HFFc6 (cell line): ENCODE measurements around the gene PARD3. TPM values are rescaled to one million over a fixed set of nuclear protein-coding genes. Genes with fewer than 3 reads are reported as not detected.

Experiments
- DNase-seq: peaks from one replicate; pipeline ENCODE4 v3.0.0-alpha.2; 2018
- H3K27ac Mint-ChIP-seq: 2 replicates; pipeline ENCODE4 v1.8.0; 2020; ENCODE audit warnings: mild to moderate bottlenecking, mixed read lengths
- H3K27me3 Mint-ChIP-seq: 2 replicates; pipeline ENCODE4 v1.8.0; 2021; ENCODE audit warnings: mild to moderate bottlenecking, moderate library complexity, mixed read lengths; ENCODE audit not compliant: insufficient read depth
- H3K36me3 Mint-ChIP-seq: 2 replicates; pipeline ENCODE4 v1.8.0; 2021; ENCODE audit warnings: low read depth, mixed read lengths
- H3K4me1 Mint-ChIP-seq: 2 replicates; pipeline ENCODE4 v1.8.0; 2020; ENCODE audit warnings: low read depth, mixed read lengths
- H3K4me3 Mint-ChIP-seq: 2 replicates; pipeline ENCODE4 v1.8.0; 2020; ENCODE audit warnings: mild to moderate bottlenecking, moderate library complexity, mixed read lengths
- H3K9me3 Mint-ChIP-seq: 2 replicates; pipeline ENCODE4 v1.8.0; 2020; ENCODE audit warnings: mild to moderate bottlenecking, mixed read lengths
- total RNA-seq, 6 experiments: library from RNA; stranded (reverse); fragmentation: NEBNext Ultra II Directional; extraction: Animal tissue kit (Norgen Biotek cat#: 25700); gene quantifications; 2 replicates in 1 of 6; 3 replicates in 5 of 6; pipeline ENCODE4 v1.2.3, GENCODE V29; 2021
- TF ChIP-seq, protein P1 (sequence below): fragments of 200-600 bp; sonication (generic); IDR thresholded peaks from 2 replicates; pipeline ENCODE4 v1.5.0; 2021; ENCODE audit warnings: antibody characterized with exemption, mild to moderate bottlenecking

Gene PARD3
- total RNA-seq, 6 experiments from 2014 or later: 19.9 to 24.3 (median 23.1) TPM

DNA sequence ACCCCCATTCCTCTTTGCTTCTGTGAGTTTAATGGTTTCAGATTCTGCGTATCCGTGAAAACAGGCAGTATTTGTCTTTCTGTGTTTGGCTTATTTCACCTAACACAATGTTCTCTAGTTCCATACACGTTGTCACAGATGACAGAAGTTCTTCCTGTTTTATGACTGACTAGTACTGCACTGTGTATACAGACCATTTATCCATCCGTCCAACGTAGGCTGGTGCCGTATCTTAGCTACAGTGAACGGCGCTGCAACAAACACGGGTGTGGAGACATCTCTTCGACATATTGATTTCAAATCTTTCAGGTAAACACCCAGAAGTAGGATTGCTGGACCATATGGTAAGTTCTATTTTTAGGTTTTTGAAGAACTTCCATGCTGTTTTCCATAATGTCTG is 181.7 kb downstream of the PARD3 start:
- H3K27ac Mint-ChIP-seq: no peak overlapping the region
- DNase-seq: no peak
- H3K27me3 Mint-ChIP-seq: no peaks in the 10 kb centered on the region; the same call in 1 of the 2 replicates
- peaks cover 14% of the 10 kb centered on the region for H3K4me1 Mint-ChIP-seq
- TF ChIP-seq, protein P1, sequence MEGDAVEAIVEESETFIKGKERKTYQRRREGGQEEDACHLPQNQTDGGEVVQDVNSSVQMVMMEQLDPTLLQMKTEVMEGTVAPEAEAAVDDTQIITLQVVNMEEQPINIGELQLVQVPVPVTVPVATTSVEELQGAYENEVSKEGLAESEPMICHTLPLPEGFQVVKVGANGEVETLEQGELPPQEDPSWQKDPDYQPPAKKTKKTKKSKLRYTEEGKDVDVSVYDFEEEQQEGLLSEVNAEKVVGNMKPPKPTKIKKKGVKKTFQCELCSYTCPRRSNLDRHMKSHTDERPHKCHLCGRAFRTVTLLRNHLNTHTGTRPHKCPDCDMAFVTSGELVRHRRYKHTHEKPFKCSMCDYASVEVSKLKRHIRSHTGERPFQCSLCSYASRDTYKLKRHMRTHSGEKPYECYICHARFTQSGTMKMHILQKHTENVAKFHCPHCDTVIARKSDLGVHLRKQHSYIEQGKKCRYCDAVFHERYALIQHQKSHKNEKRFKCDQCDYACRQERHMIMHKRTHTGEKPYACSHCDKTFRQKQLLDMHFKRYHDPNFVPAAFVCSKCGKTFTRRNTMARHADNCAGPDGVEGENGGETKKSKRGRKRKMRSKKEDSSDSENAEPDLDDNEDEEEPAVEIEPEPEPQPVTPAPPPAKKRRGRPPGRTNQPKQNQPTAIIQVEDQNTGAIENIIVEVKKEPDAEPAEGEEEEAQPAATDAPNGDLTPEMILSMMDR: no peak
- H3K4me3 Mint-ChIP-seq: no peak overlapping the region
- no peaks in the 10 kb centered on the region for H3K9me3 Mint-ChIP-seq
- no peaks in the 10 kb centered on the region for H3K36me3 Mint-ChIP-seq

GRCh38 chr10:34629084-34629483 is 186.0 kb downstream of the PARD3 start:
- no peaks in the 10 kb centered on the region; the same call in 1 of the 2 replicates for H3K27me3 Mint-ChIP-seq
- no peak overlapping the region for H3K27ac Mint-ChIP-seq
- H3K4me1 Mint-ChIP-seq: peaks cover 15% of the 10 kb centered on the region

DNA sequence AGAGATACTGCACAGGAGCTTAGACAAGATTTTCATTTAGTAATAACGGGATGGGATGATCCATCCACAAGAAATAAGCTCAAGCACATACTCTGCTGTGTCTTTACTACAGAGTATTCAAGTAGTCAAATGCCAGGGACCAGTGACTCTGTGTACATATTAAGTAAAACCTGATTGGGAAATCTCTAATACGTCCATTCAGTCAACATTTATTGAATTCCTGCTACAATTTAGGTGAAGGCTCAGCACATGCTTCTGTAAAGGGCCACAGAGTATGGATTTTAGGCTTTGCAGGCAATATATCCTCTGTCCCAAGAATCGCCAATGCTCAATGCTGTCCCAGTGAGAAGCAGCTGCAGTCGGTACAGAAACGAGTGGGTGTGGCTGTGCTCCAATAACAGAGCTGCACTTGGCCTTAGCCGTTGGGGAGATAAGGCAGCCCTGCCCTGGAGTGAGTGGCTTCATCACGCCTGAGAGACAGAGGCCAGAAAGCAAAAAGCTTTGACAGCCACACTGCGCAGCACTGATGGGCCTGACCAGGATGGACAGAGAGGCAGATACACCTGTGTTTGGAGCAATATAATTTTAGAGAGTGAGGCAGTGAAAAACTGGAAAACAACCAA is 186.8 kb downstream of the PARD3 start:
- Mint-ChIP-seq H3K4me1 (peaks cover 15% of the 10 kb centered on the region), H3K4me3 (no peak overlapping the region), H3K27ac (no peak overlapping the region), H3K36me3 (no peaks in the 10 kb centered on the region), H3K27me3 (no peaks in the 10 kb centered on the region; the same call in 1 of the 2 replicates), H3K9me3 (no peaks in the 10 kb centered on the region)
- DNase-seq: no peak
- TF ChIP-seq, protein P1: no peak

More at GRCh38 chr10:34629084-34629483, 186.0 kb downstream of the PARD3 start:
- TF ChIP-seq, protein P1: no peak
- no peaks in the 10 kb centered on the region for H3K36me3 Mint-ChIP-seq
- DNase-seq: no peak
- no peak overlapping the region for H3K4me3 Mint-ChIP-seq
- no peaks in the 10 kb centered on the region for H3K9me3 Mint-ChIP-seq

DNA sequence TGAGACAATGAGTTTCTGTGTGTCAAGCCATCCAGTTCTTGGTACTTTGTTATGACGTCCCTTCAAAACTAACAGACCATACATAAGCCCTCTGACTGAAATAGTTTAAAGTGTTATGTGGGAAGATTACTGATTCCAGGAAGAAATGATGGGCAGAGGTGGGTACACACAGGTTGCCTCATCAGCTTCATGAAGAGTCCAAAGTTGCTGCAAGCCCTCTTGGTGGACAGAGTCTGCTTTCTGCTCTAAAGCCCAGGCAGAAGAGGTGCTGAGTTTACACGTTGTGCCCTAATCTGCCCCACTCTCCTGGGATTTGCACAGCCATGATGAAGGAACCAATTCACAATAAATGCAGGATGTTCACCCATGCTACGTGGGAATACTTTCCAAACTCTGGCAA is 187.4 kb downstream of the PARD3 start:
- Mint-ChIP-seq H3K27me3 (no peaks in the 10 kb centered on the region; the same call in 1 of the 2 replicates), H3K4me1 (peaks cover 15% of the 10 kb centered on the region), H3K9me3 (no peaks in the 10 kb centered on the region), H3K27ac (no peak overlapping the region), H3K36me3 (no peaks in the 10 kb centered on the region), H3K4me3 (no peak overlapping the region)
- DNase-seq: no peak
- TF ChIP-seq, protein P1: no peak

DNA sequence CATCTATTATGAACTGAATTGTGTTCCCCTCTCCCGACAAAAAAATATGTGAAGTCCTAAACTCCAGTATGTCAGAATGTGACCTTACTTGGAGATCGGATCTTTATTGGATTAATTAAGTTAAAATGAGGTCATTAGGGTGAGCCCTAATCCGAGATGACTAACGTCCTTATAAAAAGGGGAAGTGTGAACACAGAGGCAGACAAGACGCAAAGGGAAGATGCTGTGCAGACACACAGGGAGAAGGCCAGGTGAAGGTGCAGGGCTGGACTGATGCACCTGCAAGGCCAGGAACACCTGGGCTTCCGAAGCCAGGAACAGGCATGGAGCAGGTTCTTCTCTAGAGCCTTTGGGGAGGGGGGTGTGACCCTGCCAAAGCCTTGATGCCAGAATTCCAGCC is 187.8 kb downstream of the PARD3 start:
- Mint-ChIP-seq H3K9me3 (no peaks in the 10 kb centered on the region), H3K27ac (no peak overlapping the region), H3K4me1 (peaks cover 15% of the 10 kb centered on the region), H3K27me3 (no peaks in the 10 kb centered on the region; the same call in 1 of the 2 replicates), H3K4me3 (no peak overlapping the region), H3K36me3 (no peaks in the 10 kb centered on the region)
- TF ChIP-seq, protein P1: no peak
- DNase-seq: no peak
